Fibroblast of skin of back (primary cell): ENCODE data around the gene TDRD7.

Experiments used
- DNase-seq: peaks from one replicate; pipeline ENCODE4 v3.0.0-alpha.2; 2013

The TDRD7 gene

GRCh38 chr9:97531888-97532376 lies 120.0 kb downstream of the TDRD7 start:
- no peak for DNase-seq

GRCh38 chr9:97534185-97534584 lies 122.3 kb downstream of the TDRD7 start:
- no peak for DNase-seq

GRCh38 chr9:97534961-97535594 lies 123.2 kb downstream of the TDRD7 start:
- DNase-seq: no peak

- DNase-seq: no peak
Observed at GRCh38 chr9:97535771-97536170, 123.9 kb downstream of the TDRD7 start.

- DNase-seq: no peak
Observed at GRCh38 chr9:97536480-97536879, 124.6 kb downstream of the TDRD7 start.

GRCh38 chr9:97543561-97543960 lies 131.7 kb downstream of the TDRD7 start:
- no peak for DNase-seq

GRCh38 chr9:97545486-97545885 lies 133.6 kb downstream of the TDRD7 start:
- DNase-seq: no peak
